Prostate gland (tissue), 2 donors: ENCODE measurements around the gene LIME1. TPM values are rescaled to one million over a fixed set of nuclear protein-coding genes. Genes with fewer than 3 reads are reported as not detected.

Experiments used
- DNase-seq: peaks from one replicate; pipeline ENCODE4 v3.0.0-alpha.2; 2019; ENCODE audit warnings: low spot score
- H3K27ac ChIP-seq, 2 donors: fragments of 200-600 bp; sonication (generic); 2 replicates each; pipeline ENCODE4 v1.5.1; 2017 to 2019
- H3K27me3 ChIP-seq: fragments of 200-600 bp; sonication (generic); replicated peaks from 2 replicates; pipeline ENCODE4 v1.5.1; 2019; ENCODE audit not compliant: insufficient read depth
- H3K36me3 ChIP-seq, 2 donors: fragments of 200-600 bp; sonication (generic); 1 replicate in 1 of 2; 2 replicates in 1 of 2; pipeline versions ENCODE4 v1.5.1 to v1.8.1; 2017 to 2019
- H3K4me1 ChIP-seq: fragments of 200-600 bp; sonication (generic); replicated peaks from 2 replicates; pipeline ENCODE4 v1.5.1; 2019
- H3K4me3 ChIP-seq, 2 donors: fragments of 200-600 bp; sonication (generic); 2 replicates each; pipeline ENCODE4 v1.5.1; 2017 to 2019
- H3K9me3 ChIP-seq: fragments of 200-600 bp; sonication (generic); 2 replicates; pipeline ENCODE4 v1.5.1; 2017
- CTCF ChIP-seq, 4 experiments: fragments of 200-600 bp in 2 of 4; fragments of 450-650 bp in 2 of 4; sonication (generic) in 2 of 4; IDR thresholded peaks; 1 replicate in 3 of 4; 2 replicates in 1 of 4; pipeline ENCODE4 v1.5.1; 2016 to 2019; ENCODE audit warnings: antibody characterized with exemption in 4 of 4, mild to moderate bottlenecking in 2 of 4, moderate library complexity in 2 of 4
- POLR2A ChIP-seq: fragments of 450-650 bp; IDR thresholded peaks from one replicate; pipeline ENCODE4 v1.6.1; 2016; ENCODE audit warnings: antibody characterized with exemption, mild to moderate bottlenecking
- POLR2AphosphoS5 ChIP-seq: sonication (generic); formaldehyde crosslinking; IDR thresholded peaks from one replicate; pipeline ENCODE4 v1.6.1; 2017; ENCODE audit warnings: antibody characterized with exemption
- WGBS: methylation state at CpG from one replicate; pipeline ENCODE4 v1.1.5; 2018; 5-methylcytosine and 5-hydroxymethylcytosine counted together
- intact Hi-C: fragments of 100-400 bp; cut with DNase I; formaldehyde crosslinking; loops from one replicate; pipeline ENCODE4 v1.14.2; 2022
- total RNA-seq, 2 donors: library from RNA; depleted of rRNA; stranded (reverse); fragments of >200 nt; gene quantifications; one replicate each; pipeline ENCODE4 v1.1.0, GENCODE V29; 2016

LIME1 gene
- total RNA-seq, 2 donors from 2014 or later: 35.0 to 44.4 TPM

GRCh38 chr20:63704749-63705117 is 31.7 kb upstream of the LIME1 start:
- Histone ChIP-seq H3K27ac (no peak overlapping the region), H3K9me3 (no peaks in the 10 kb centered on the region), H3K36me3 (peaks cover 0 to 23% of the 10 kb centered on the region in 2 donors), H3K27me3 (no peaks in the 10 kb centered on the region), H3K4me3 (no peak overlapping the region), H3K4me1 (peaks cover 17% of the 10 kb centered on the region)
- DNase-seq: no peak
- 87% methylated on average over 6 of the region's 6 CpGs for WGBS
- intact Hi-C loops: loop anchor here (5.0 kb wide), 1 partner anchor 47 kb away; the partner anchor contains the start of gene RTEL1
- no peak for TF ChIP-seq POLR2A
- no peak for TF ChIP-seq POLR2AphosphoS5
- TF ChIP-seq CTCF (IDR thresholded peaks at IDR 0.05): no peak

DNA sequence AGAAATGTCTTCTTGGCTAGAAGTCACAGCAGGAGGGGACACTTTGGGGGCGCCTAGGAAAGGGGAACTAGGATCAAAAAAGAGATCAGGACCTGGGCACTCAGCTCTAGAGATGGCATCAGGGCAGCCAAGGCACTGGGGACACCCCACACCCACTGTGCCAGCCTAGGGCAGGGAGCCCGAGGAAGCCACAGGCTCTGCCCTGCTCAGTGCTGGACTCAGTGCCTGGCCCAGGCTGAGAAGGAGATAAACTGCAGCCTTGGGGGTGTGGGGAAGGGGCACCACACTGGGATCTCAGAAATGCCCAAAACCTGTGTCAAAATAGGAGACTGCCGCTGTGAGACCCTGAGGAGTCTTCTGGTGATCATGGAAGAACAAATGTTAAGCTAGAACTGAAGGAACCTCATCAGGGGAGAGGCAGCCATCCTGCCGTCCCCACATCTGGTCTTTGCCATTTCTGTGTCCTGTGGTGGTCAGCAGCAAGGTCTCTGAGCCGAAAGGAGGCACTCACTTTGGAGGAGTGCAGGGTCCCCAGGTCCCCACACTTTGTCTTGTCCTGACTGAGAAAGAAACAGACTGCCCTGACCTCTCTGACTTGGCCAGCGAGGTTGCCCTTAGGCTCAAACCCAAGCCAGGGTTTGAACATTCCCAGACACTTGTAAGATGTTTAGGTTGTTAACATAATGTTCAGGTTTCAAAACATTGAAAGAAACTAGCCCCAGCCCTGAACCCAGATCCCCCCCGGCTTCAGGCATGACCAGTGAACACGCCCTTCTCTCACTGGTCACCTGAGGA is 31.0 kb upstream of the LIME1 start:
- TF ChIP-seq CTCF (IDR thresholded peaks at IDR 0.05) (no peak), POLR2A (no peak), POLR2AphosphoS5 (no peak)
- Histone ChIP-seq H3K27me3 (no peaks in the 10 kb centered on the region), H3K27ac (no peak overlapping the region), H3K9me3 (no peaks in the 10 kb centered on the region), H3K36me3 (peaks cover 0 to 23% of the 10 kb centered on the region in 2 donors), H3K4me3 (no peak overlapping the region), H3K4me1 (peaks cover 17% of the 10 kb centered on the region)
- no peak for DNase-seq
- 88% methylated on average over 8 of the region's 8 CpGs for WGBS
- intact Hi-C loops: loop anchor here (5.0 kb wide), 1 partner anchor 48 kb away; the partner anchor contains the start of gene RTEL1

DNA sequence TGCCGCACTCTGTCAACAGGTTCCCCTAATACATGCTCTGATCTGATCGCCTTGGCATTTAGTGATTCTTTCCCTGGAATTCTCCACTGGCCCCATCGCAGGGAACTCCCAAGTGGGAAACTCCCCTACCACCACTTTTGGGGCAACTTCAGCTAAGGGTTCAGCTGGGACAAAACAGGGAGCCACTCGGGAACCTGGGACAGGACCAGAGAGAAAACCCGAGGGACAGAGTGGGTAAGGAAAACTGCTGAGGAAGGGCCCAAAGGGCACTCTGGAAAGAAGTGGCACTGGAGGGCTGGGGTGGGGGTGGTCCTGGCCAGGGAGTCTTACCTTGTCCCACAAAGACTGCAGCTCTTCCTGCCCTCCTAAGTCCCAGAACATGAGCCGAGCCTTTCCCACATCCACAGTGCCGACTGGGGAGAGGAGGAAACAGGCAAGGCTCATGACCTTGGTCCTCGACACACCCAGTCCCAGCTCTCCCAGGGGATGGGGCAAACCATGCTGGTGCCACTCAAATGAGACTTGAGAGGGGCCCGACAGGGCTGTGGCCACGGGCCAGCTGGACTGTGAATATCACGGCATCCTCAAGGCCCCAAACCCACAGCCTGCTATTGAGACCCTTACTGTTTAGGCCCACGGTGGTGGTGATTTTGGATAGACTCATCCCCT is 30.3 kb upstream of the LIME1 start:
- peaks cover 17% of the 10 kb centered on the region for H3K4me1 ChIP-seq

GRCh38 chr20:63706852-63707557 is 29.5 kb upstream of the LIME1 start:
- intact Hi-C loops: loop anchor here (5.0 kb wide), 1 partner anchor 50 kb away; the partner anchor contains the start of gene RTEL1
- peak; percentile 10 for DNase-seq
- no peaks in the 10 kb centered on the region for H3K27me3 ChIP-seq
- H3K4me3 ChIP-seq: peak overlapping the region; percentile 84 to 91
- peaks cover 17% of the 10 kb centered on the region for H3K4me1 ChIP-seq
- H3K9me3 ChIP-seq: no peaks in the 10 kb centered on the region
- peak overlapping the region; percentile 70 to 73 for H3K27ac ChIP-seq
- 2% methylated on average over 56 of the region's 56 CpGs for WGBS
- peaks cover 0 to 23% of the 10 kb centered on the region in 2 donors for H3K36me3 ChIP-seq
- TF ChIP-seq POLR2A (no peak), POLR2AphosphoS5 (no peak), CTCF (IDR thresholded peaks at IDR 0.05) (peak in 2 of 4 experiments; percentile 28 to 36)

More for the DNA sequence above, 30.3 kb upstream of the LIME1 start:
- TF ChIP-seq POLR2AphosphoS5 (no peak), POLR2A (no peak), CTCF (IDR thresholded peaks at IDR 0.05) (no peak)
- intact Hi-C loops: loop anchor here (5.0 kb wide), 1 partner anchor 49 kb away; the partner anchor contains the start of gene RTEL1
- WGBS: 81% methylated on average over 12 of the region's 12 CpGs
- Histone ChIP-seq H3K27ac (peak overlapping the region in 1 of 2 donors; percentile 70), H3K9me3 (no peaks in the 10 kb centered on the region), H3K27me3 (no peaks in the 10 kb centered on the region), H3K36me3 (peaks cover 0 to 23% of the 10 kb centered on the region in 2 donors), H3K4me3 (peak overlapping the region in 1 of 2 donors; percentile 91)
- no peak for DNase-seq
